ENCODE data around the gene SPRR4.

SPRR4 gene

DNA sequence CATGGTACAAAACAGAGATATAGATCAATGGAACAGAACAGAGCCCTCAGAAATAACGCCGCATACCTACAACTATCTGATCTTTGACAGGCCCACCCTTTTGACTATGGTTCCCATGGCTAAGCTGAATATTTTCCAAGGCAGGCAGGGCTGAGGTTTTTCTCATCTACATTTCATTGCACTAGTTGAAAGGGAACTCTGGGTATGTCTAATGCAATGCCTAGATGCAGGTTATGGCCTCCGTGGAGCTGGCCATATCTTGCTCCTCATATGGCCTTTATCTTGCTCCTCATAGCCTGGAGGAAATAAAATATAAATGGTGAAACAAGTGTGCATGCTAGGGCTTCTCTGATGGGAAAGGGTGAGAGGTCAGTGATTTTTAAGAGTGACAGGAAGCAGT, 12.9 kb upstream of the SPRR4 start:
- H3K9me3 Mint-ChIP-seq, result no peaks in the 10 kb centered on the region
- H3K4me3 Mint-ChIP-seq, result no peak overlapping the region
- H3K36me3 Mint-ChIP-seq (ENCODE audit: low read depth), result no peaks in the 10 kb centered on the region
- no peaks in the 10 kb centered on the region for H3K27me3 Mint-ChIP-seq (ENCODE audit: low read depth)
- no peak for DNase-seq (ENCODE audit: low spot score)
- H3K4me1 Mint-ChIP-seq (ENCODE audit: low read depth), result no peaks in the 10 kb centered on the region
- no peak overlapping the region for H3K27ac Mint-ChIP-seq

- Mint-ChIP-seq H3K27ac (no peak overlapping the region), H3K27me3 (ENCODE audit: low read depth) (no peaks in the 10 kb centered on the region), H3K4me1 (ENCODE audit: low read depth) (no peaks in the 10 kb centered on the region), H3K4me3 (no peak overlapping the region), H3K9me3 (no peaks in the 10 kb centered on the region), H3K36me3 (ENCODE audit: low read depth) (no peaks in the 10 kb centered on the region)
- no peak for DNase-seq (ENCODE audit: low spot score)
These were observed 11.2 kb upstream of the SPRR4 start for GRCh38 chr1:152959273-152959672.

DNA sequence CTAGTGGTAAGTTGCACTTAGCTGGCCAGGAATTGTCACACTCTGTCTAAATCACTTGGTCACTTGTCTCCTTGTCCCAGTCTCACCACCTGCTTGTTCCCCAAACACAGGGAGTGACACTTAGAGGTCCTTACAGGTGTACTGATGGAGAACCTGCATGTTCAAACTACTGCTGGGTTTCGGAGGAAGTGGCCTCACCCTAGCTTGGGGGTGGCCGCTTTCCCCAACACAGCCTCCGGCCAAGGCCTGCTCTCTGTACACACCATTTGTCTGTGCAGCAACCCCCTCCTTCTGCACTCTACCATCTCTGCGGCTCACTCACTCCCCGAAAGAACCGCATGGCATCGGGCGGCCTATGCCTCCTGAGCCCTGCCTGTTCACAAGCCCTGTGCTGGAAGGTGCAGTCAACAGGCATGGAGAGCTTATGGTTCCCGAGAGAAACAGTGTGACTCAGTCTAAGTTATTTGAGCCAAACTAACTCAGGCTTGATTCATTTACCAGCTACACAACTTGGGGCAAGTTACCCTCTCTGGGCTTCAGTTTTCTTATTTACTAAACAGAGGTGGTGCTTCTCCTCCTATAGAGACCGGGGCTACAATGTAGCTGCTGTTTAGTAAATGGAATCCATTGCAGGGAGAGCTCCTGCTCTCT, 10.5 kb upstream of the SPRR4 start:
- Mint-ChIP-seq H3K4me1 (ENCODE audit: low read depth) (no peaks in the 10 kb centered on the region), H3K27me3 (ENCODE audit: low read depth) (no peaks in the 10 kb centered on the region), H3K4me3 (no peak overlapping the region), H3K27ac (no peak overlapping the region), H3K36me3 (ENCODE audit: low read depth) (no peaks in the 10 kb centered on the region), H3K9me3 (no peaks in the 10 kb centered on the region)
- no peak for DNase-seq (ENCODE audit: low spot score)

- Mint-ChIP-seq H3K36me3 (ENCODE audit: low read depth) (no peaks in the 10 kb centered on the region), H3K4me1 (ENCODE audit: low read depth) (no peaks in the 10 kb centered on the region), H3K27me3 (ENCODE audit: low read depth) (no peaks in the 10 kb centered on the region), H3K4me3 (no peak overlapping the region), H3K9me3 (no peaks in the 10 kb centered on the region), H3K27ac (no peak overlapping the region)
- DNase-seq (ENCODE audit: low spot score), result no peak
These were observed 9.9 kb upstream of the SPRR4 start for GRCh38 chr1:152960452-152961044.

GRCh38 chr1:152961226-152961891, 9.1 kb upstream of the SPRR4 start:
- no peak for DNase-seq (ENCODE audit: low spot score)
- no peaks in the 10 kb centered on the region for H3K36me3 Mint-ChIP-seq (ENCODE audit: low read depth)
- H3K4me3 Mint-ChIP-seq, result no peak overlapping the region
- peaks cover 2% of the 10 kb centered on the region for H3K4me1 Mint-ChIP-seq (ENCODE audit: low read depth)
- H3K27me3 Mint-ChIP-seq (ENCODE audit: low read depth), result no peaks in the 10 kb centered on the region
- no peak overlapping the region for H3K27ac Mint-ChIP-seq
- no peaks in the 10 kb centered on the region for H3K9me3 Mint-ChIP-seq

GRCh38 chr1:152962876-152963415, 7.5 kb upstream of the SPRR4 start:
- Mint-ChIP-seq H3K27me3 (ENCODE audit: low read depth) (no peaks in the 10 kb centered on the region), H3K4me3 (no peak overlapping the region), H3K36me3 (ENCODE audit: low read depth) (no peaks in the 10 kb centered on the region), H3K4me1 (ENCODE audit: low read depth) (peaks cover 9% of the 10 kb centered on the region), H3K9me3 (no peaks in the 10 kb centered on the region), H3K27ac (no peak overlapping the region)
- DNase-seq (ENCODE audit: low spot score), result no peak

DNA sequence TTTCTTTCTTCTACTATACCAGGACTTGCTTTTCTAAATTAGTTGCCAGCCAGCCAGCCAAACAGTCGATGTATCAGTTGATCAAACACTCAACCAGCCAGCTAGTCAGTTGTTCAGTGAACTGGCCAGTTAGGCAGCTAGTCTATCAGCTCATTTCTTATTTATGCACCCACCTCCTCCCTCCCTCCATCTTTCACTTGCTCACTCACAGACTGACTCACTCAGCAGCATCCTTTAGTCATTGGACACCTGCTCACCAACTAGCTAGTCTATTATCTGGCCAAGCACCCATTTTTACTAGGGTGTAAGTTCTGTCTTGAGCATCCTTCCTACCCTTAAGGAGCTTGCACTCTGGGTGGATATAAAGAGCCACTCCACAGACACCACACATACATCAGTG, 5.9 kb upstream of the SPRR4 start:
- H3K4me3 Mint-ChIP-seq, result no peak overlapping the region
- no peaks in the 10 kb centered on the region for H3K36me3 Mint-ChIP-seq (ENCODE audit: low read depth)
- H3K27ac Mint-ChIP-seq, result no peak overlapping the region
- DNase-seq (ENCODE audit: low spot score), result no peak
- no peaks in the 10 kb centered on the region for H3K27me3 Mint-ChIP-seq (ENCODE audit: low read depth)
- H3K4me1 Mint-ChIP-seq (ENCODE audit: low read depth), result peaks cover 9% of the 10 kb centered on the region
- no peaks in the 10 kb centered on the region for H3K9me3 Mint-ChIP-seq

GRCh38 chr1:152965853-152966252, 4.6 kb upstream of the SPRR4 start:
- DNase-seq (ENCODE audit: low spot score), result no peak
- H3K27ac Mint-ChIP-seq, result no peak overlapping the region
- peaks cover 9% of the 10 kb centered on the region for H3K4me1 Mint-ChIP-seq (ENCODE audit: low read depth)
- no peaks in the 10 kb centered on the region for H3K9me3 Mint-ChIP-seq
- H3K27me3 Mint-ChIP-seq (ENCODE audit: low read depth), result no peaks in the 10 kb centered on the region
- no peaks in the 10 kb centered on the region for H3K36me3 Mint-ChIP-seq (ENCODE audit: low read depth)
- H3K4me3 Mint-ChIP-seq, result no peak overlapping the region

GRCh38 chr1:152967201-152967600, 3.2 kb upstream of the SPRR4 start:
- Mint-ChIP-seq H3K9me3 (no peaks in the 10 kb centered on the region), H3K4me1 (ENCODE audit: low read depth) (peaks cover 9% of the 10 kb centered on the region), H3K27ac (no peak overlapping the region), H3K36me3 (ENCODE audit: low read depth) (no peaks in the 10 kb centered on the region), H3K27me3 (ENCODE audit: low read depth) (peaks cover 2% of the 10 kb centered on the region), H3K4me3 (no peak overlapping the region)
- DNase-seq (ENCODE audit: low spot score), result no peak

DNA sequence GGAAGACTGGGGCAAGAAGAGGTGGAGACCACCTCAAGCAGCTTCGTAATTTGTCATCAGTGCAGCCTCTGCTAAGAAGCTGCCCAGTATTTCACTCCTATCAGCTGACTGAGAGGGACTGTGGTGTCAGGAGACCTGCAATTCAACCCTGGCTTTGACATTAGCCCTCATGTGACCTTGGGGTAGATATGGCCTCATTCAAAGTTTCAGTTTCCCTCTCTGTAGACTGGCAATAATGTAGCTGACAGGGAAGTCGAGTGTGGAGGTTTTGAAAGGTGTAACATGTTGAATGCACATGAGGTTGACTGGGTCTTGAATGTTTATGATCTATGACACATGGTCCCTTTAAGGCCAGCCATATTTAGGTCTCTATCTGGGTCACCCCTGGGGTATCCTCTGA, 2.2 kb upstream of the SPRR4 start:
- Mint-ChIP-seq H3K4me3 (no peak overlapping the region), H3K4me1 (ENCODE audit: low read depth) (peaks cover 9% of the 10 kb centered on the region), H3K27ac (no peak overlapping the region), H3K27me3 (ENCODE audit: low read depth) (peaks cover 2% of the 10 kb centered on the region), H3K9me3 (no peaks in the 10 kb centered on the region), H3K36me3 (ENCODE audit: low read depth) (no peaks in the 10 kb centered on the region)
- no peak for DNase-seq (ENCODE audit: low spot score)

- H3K27ac Mint-ChIP-seq, result no peak overlapping the region
- H3K4me3 Mint-ChIP-seq, result no peak overlapping the region
- H3K36me3 Mint-ChIP-seq (ENCODE audit: low read depth), result no peaks in the 10 kb centered on the region
- no peak for DNase-seq (ENCODE audit: low spot score)
- H3K27me3 Mint-ChIP-seq (ENCODE audit: low read depth), result peaks cover 2% of the 10 kb centered on the region
- peaks cover 9% of the 10 kb centered on the region for H3K4me1 Mint-ChIP-seq (ENCODE audit: low read depth)
- no peaks in the 10 kb centered on the region for H3K9me3 Mint-ChIP-seq
These were observed 1.4 kb upstream of the SPRR4 start for GRCh38 chr1:152969036-152969435.

- H3K4me3 Mint-ChIP-seq, result no peak overlapping the region
- peaks cover 1% of the 10 kb centered on the region for H3K4me1 Mint-ChIP-seq (ENCODE audit: low read depth)
- no peaks in the 10 kb centered on the region for H3K9me3 Mint-ChIP-seq
- H3K36me3 Mint-ChIP-seq (ENCODE audit: low read depth), result no peaks in the 10 kb centered on the region
- H3K27me3 Mint-ChIP-seq (ENCODE audit: low read depth), result peaks cover 7% of the 10 kb centered on the region
- no peak for DNase-seq (ENCODE audit: low spot score)
- H3K27ac Mint-ChIP-seq, result no peak overlapping the region
These were observed 1.9 kb downstream of the SPRR4 start for GRCh38 chr1:152972196-152972886.

GRCh38 chr1:152976688-152977087, 6.2 kb downstream of the SPRR4 start:
- no peaks in the 10 kb centered on the region for H3K9me3 Mint-ChIP-seq
- no peak overlapping the region for H3K27ac Mint-ChIP-seq
- no peaks in the 10 kb centered on the region for H3K36me3 Mint-ChIP-seq (ENCODE audit: low read depth)
- no peak for DNase-seq (ENCODE audit: low spot score)
- H3K4me3 Mint-ChIP-seq, result no peak overlapping the region
- H3K4me1 Mint-ChIP-seq (ENCODE audit: low read depth), result no peaks in the 10 kb centered on the region
- H3K27me3 Mint-ChIP-seq (ENCODE audit: low read depth), result peaks cover 10% of the 10 kb centered on the region

DNA sequence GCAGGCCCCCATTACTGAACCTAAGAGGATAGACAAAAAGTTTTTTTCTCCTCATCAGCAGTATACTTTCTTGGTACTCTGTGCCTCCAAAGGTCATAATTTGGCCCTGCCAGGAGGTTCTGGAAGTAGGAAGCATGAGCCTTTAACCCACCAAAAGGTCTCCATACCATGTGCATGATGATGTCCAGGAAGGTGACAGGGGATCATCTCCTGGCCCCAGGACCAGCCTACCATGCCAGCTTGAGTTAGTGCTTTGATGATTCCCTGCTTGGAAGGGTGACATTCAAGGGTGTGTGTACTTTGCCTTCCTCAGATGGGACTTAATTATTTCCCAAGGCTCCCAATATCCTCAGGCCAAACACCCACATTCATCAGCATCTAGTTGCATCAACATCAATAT, 7.2 kb downstream of the SPRR4 start:
- Mint-ChIP-seq H3K27ac (no peak overlapping the region), H3K36me3 (ENCODE audit: low read depth) (no peaks in the 10 kb centered on the region), H3K9me3 (no peaks in the 10 kb centered on the region), H3K27me3 (ENCODE audit: low read depth) (peaks cover 8% of the 10 kb centered on the region), H3K4me3 (no peak overlapping the region), H3K4me1 (ENCODE audit: low read depth) (no peaks in the 10 kb centered on the region)
- DNase-seq (ENCODE audit: low spot score), result no peak
